Neural cell (in vitro differentiated cells): Measurements from ENCODE around the gene LRRC61. TPM values are rescaled to one million over a fixed set of nuclear protein-coding genes. Genes with fewer than 3 reads are reported as not detected.

Source experiments
- H2AFZ ChIP-seq: fragments of 200-600, 300-800 bp; sonication (generic), shearing (Covaris generic); 2 replicates; pipeline ENCODE4 v1.6.0; 2014; ENCODE audit warnings: low read depth, mild to moderate bottlenecking, antibody characterized with exemption, low read length, moderate library complexity
- H3F3A ChIP-seq: fragments of 200-600 bp; shearing (Covaris generic); 2 replicates; pipeline ENCODE4 v1.6.1; 2016; ENCODE audit warnings: mild to moderate bottlenecking, moderate library complexity, mixed read lengths, antibody characterized with exemption, low read length; ENCODE audit not compliant: insufficient read depth, poor library complexity, severe bottlenecking
- H3K27ac ChIP-seq: fragments of 200-600, 300-800 bp; sonication (generic), shearing (Covaris generic); 2 replicates; pipeline ENCODE4 v1.5.1; 2014; ENCODE audit warnings: mild to moderate bottlenecking, low read length, moderate library complexity
- H3K27me3 ChIP-seq: fragments of 300-800, 200-600 bp; sonication (generic), shearing (Covaris generic); 2 replicates; pipeline ENCODE4 v1.6.0; 2014; ENCODE audit warnings: mild to moderate bottlenecking, low read depth, low read length, moderate library complexity; ENCODE audit not compliant: insufficient read depth
- H3K36me3 ChIP-seq: fragments of 300-800, 200-600 bp; sonication (generic), shearing (Covaris generic); 2 replicates; pipeline ENCODE4 v1.5.1; 2014; ENCODE audit warnings: mild to moderate bottlenecking, antibody characterized with exemption, low read length, moderate library complexity; ENCODE audit not compliant: insufficient read depth
- H3K4me2 ChIP-seq: fragments of 300-800, 200-600 bp; sonication (generic), shearing (Covaris generic); 2 replicates; pipeline ENCODE4 v1.6.0; 2014; ENCODE audit warnings: mild to moderate bottlenecking, low read length
- H3K4me3 ChIP-seq: fragments of 300-800, 200-600 bp; sonication (generic), shearing (Covaris generic); 2 replicates; pipeline ENCODE4 v1.5.1; 2014; ENCODE audit warnings: mild to moderate bottlenecking, low read length, moderate library complexity
- H3K79me2 ChIP-seq: fragments of 200-600 bp; shearing (Covaris generic); replicated peaks from 2 replicates; pipeline ENCODE4 v1.6.0; 2014; ENCODE audit warnings: mild to moderate bottlenecking, low read length, moderate library complexity; ENCODE audit not compliant: insufficient read depth
- H3K9ac ChIP-seq: fragments of 300-800, 200-600 bp; sonication (generic), shearing (Covaris generic); 2 replicates; pipeline ENCODE4 v1.6.1; 2016; ENCODE audit warnings: mild to moderate bottlenecking, low read length, mixed read lengths
- H3K9me2 ChIP-seq: fragments of 200-600 bp; shearing (Covaris generic); 2 replicates; pipeline ENCODE4 v1.6.1; 2016; ENCODE audit warnings: mild to moderate bottlenecking, low read length, mixed read lengths; ENCODE audit not compliant: insufficient read depth
- H3K9me3 ChIP-seq: fragments of 200-600, 300-800 bp; sonication (generic), shearing (Covaris generic); 2 replicates; pipeline ENCODE4 v1.6.1; 2016; ENCODE audit warnings: mild to moderate bottlenecking, mixed run types, low read length, moderate library complexity, mixed read lengths
- H4K20me1 ChIP-seq: fragments of 200-600 bp; shearing (Covaris generic); 2 replicates; pipeline ENCODE4 v1.6.1; 2016; ENCODE audit warnings: mild to moderate bottlenecking, mixed run types; ENCODE audit not compliant: insufficient read depth
- EP300 ChIP-seq: fragments of 450-650 bp; conservative IDR thresholded peaks from 2 replicates; pipeline ENCODE4 v1.6.1; 2014; ENCODE audit warnings: antibody characterized with exemption, mild to moderate bottlenecking, moderate library complexity; ENCODE audit not compliant: poor library complexity, severe bottlenecking
- EZH2 ChIP-seq: fragments of 200-600, 300-800 bp; shearing (Covaris generic), sonication (generic); IDR thresholded peaks from 2 replicates; pipeline ENCODE4 v1.6.1; 2014; ENCODE audit warnings: antibody characterized with exemption, low read length, borderline replicate concordance, mild to moderate bottlenecking; ENCODE audit not compliant: insufficient read depth, poor library complexity, severe bottlenecking
- MXI1 ChIP-seq: fragments of 450-650 bp; conservative IDR thresholded peaks from 2 replicates; pipeline ENCODE4 v1.6.1; 2014; ENCODE audit warnings: antibody characterized with exemption, mild to moderate bottlenecking; ENCODE audit not compliant: poor library complexity, severe bottlenecking
- POLR2AphosphoS5 ChIP-seq: IDR thresholded peaks from 2 replicates; pipeline ENCODE4 v1.6.1; 2012
- RAD21 ChIP-seq: fragments of 450-650 bp; conservative IDR thresholded peaks from 2 replicates; pipeline ENCODE4 v1.6.1; 2014; ENCODE audit warnings: antibody characterized with exemption, mild to moderate bottlenecking, moderate library complexity
- SMC3 ChIP-seq: fragments of 450-650 bp; conservative IDR thresholded peaks from 2 replicates; pipeline ENCODE4 v1.6.1; 2014; ENCODE audit warnings: antibody characterized with exemption, mild to moderate bottlenecking, moderate library complexity; ENCODE audit not compliant: poor library complexity
- TAF1 ChIP-seq: IDR thresholded peaks from 2 replicates; pipeline ENCODE4 v1.6.1; 2012; ENCODE audit warnings: low read depth
- polyA plus RNA-seq: library from polyadenylated mRNA; depleted of rRNA; stranded (reverse); fragments of >200 nt; gene quantifications from 2 replicates; pipeline ENCODE4 v1.2.3, GENCODE V29; 2014
- TF ChIP-seq, protein P1 (sequence below): IDR thresholded peaks from 2 replicates; pipeline ENCODE4 v1.6.1; 2012; ENCODE audit warnings: borderline replicate concordance
- TF ChIP-seq, protein P2 (sequence below): fragments of 450-650 bp; IDR thresholded peaks from 2 replicates; pipeline ENCODE4 v1.5.1; 2014; ENCODE audit warnings: antibody characterized with exemption, mild to moderate bottlenecking, moderate library complexity; ENCODE audit not compliant: poor library complexity, severe bottlenecking

The LRRC61 gene
- polyA plus RNA-seq, 1 donor from 2014 or later, result 5.0 TPM

DNA sequence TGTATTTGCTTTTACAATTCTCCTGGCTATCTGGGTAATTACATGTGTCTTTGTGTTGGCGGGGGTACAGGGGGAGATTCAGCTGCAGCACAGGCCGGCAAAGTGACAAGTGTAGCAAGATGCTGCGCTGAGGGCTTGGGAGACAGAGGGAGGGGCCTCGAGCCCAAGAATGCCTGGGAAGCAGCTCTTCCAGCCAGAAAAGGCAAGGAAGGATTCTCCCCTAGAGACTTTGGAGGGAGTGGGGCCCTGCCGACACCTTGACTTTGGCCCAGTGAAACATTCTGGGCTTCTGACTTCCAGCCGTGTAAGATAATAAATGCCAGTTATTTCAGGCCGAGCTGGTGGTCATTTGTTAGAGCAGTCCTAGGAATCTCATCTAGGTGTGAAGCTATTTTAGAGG is 38.2 kb downstream of the LRRC61 start:
- Histone ChIP-seq H3K79me2 (no peaks in the 10 kb centered on the region), H4K20me1 (no peaks in the 10 kb centered on the region), H3K27ac (no peak overlapping the region), H3F3A (no peaks in the 10 kb centered on the region), H3K4me2 (no peak overlapping the region), H2AFZ (no peak overlapping the region), H3K9me2 (no peaks in the 10 kb centered on the region), H3K9me3 (no peaks in the 10 kb centered on the region), H3K4me3 (no peak overlapping the region), H3K9ac (no peak overlapping the region), H3K36me3 (no peaks in the 10 kb centered on the region), H3K27me3 (no peaks in the 10 kb centered on the region)
- TF ChIP-seq EZH2, result no peak
- TF ChIP-seq, protein P1, sequence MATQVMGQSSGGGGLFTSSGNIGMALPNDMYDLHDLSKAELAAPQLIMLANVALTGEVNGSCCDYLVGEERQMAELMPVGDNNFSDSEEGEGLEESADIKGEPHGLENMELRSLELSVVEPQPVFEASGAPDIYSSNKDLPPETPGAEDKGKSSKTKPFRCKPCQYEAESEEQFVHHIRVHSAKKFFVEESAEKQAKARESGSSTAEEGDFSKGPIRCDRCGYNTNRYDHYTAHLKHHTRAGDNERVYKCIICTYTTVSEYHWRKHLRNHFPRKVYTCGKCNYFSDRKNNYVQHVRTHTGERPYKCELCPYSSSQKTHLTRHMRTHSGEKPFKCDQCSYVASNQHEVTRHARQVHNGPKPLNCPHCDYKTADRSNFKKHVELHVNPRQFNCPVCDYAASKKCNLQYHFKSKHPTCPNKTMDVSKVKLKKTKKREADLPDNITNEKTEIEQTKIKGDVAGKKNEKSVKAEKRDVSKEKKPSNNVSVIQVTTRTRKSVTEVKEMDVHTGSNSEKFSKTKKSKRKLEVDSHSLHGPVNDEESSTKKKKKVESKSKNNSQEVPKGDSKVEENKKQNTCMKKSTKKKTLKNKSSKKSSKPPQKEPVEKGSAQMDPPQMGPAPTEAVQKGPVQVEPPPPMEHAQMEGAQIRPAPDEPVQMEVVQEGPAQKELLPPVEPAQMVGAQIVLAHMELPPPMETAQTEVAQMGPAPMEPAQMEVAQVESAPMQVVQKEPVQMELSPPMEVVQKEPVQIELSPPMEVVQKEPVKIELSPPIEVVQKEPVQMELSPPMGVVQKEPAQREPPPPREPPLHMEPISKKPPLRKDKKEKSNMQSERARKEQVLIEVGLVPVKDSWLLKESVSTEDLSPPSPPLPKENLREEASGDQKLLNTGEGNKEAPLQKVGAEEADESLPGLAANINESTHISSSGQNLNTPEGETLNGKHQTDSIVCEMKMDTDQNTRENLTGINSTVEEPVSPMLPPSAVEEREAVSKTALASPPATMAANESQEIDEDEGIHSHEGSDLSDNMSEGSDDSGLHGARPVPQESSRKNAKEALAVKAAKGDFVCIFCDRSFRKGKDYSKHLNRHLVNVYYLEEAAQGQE, result no peak
- TF ChIP-seq RAD21, result no peak
- TF ChIP-seq, protein P2, sequence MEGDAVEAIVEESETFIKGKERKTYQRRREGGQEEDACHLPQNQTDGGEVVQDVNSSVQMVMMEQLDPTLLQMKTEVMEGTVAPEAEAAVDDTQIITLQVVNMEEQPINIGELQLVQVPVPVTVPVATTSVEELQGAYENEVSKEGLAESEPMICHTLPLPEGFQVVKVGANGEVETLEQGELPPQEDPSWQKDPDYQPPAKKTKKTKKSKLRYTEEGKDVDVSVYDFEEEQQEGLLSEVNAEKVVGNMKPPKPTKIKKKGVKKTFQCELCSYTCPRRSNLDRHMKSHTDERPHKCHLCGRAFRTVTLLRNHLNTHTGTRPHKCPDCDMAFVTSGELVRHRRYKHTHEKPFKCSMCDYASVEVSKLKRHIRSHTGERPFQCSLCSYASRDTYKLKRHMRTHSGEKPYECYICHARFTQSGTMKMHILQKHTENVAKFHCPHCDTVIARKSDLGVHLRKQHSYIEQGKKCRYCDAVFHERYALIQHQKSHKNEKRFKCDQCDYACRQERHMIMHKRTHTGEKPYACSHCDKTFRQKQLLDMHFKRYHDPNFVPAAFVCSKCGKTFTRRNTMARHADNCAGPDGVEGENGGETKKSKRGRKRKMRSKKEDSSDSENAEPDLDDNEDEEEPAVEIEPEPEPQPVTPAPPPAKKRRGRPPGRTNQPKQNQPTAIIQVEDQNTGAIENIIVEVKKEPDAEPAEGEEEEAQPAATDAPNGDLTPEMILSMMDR, result no peak
- no peak for TF ChIP-seq EP300
- no peak for TF ChIP-seq MXI1
- TF ChIP-seq POLR2AphosphoS5, result no peak
- TF ChIP-seq SMC3, result no peak
- TF ChIP-seq TAF1, result no peak

DNA sequence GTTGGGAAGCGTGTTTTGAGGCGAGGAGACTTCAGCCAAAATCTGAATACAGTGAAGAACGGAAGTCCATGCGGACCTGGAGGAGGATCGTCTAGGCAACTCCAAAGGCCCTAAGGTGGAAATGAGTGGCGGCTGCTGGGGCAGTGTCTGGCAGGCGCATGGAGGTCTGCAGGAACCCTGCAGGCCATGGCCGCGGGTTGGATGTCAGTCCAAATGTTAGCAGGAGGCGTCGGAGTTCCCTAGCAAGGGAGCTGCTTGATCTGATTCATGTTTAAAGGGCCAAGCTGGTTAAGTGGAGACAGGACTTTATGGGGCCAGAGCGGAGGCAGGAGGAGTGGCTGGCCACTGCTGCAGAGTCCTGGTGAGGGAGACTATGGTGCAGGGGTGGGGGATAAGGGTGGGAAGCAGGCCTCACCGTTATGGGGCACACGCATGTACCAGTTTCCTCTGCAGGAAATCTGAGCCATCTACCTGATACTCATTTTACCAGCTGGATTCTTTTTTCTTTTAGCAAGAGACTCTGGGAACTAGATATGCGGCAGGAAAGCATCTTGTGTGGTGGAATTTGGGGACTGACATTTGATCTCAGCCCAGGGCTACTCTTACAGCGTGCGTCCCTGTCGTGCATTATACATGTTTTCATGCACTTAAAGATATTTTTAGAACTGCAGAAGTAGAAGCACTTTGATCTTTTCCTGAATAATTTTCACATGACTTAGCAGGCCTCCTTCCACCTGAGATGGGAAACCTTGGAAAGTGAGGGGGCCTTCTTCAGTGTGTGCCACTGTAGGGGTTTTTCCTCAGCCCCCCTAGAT is 38.9 kb downstream of the LRRC61 start:
- Histone ChIP-seq H3K36me3 (no peaks in the 10 kb centered on the region), H3K4me2 (no peak overlapping the region), H3K79me2 (no peaks in the 10 kb centered on the region), H3F3A (no peaks in the 10 kb centered on the region), H3K4me3 (no peak overlapping the region), H2AFZ (no peak overlapping the region), H3K9me2 (no peaks in the 10 kb centered on the region), H3K9ac (no peak overlapping the region), H4K20me1 (no peaks in the 10 kb centered on the region), H3K27me3 (no peaks in the 10 kb centered on the region), H3K9me3 (no peaks in the 10 kb centered on the region), H3K27ac (no peak overlapping the region)
- TF ChIP-seq MXI1 (no peak), TAF1 (no peak), EZH2 (no peak), SMC3 (no peak), EP300 (no peak), RAD21 (no peak), POLR2AphosphoS5 (no peak)
- TF ChIP-seq, protein P2, result no peak
- TF ChIP-seq, protein P1, result no peak
